HCEC 1CT (cell line): Measurements from ENCODE around the gene PLAC8L1.

Experiments used
- DNase-seq: peaks from one replicate; pipeline ENCODE4 v3.0.0-alpha.2; 2017

Gene PLAC8L1

GRCh38 chr5:146078566-146078965 is 26.8 kb downstream of the PLAC8L1 start:
- no peak for DNase-seq

- DNase-seq, result no peak
These were observed 28.9 kb downstream of the PLAC8L1 start for GRCh38 chr5:146076455-146076854.

GRCh38 chr5:146076028-146076427 is 29.3 kb downstream of the PLAC8L1 start:
- no peak for DNase-seq

GRCh38 chr5:146073239-146073900 is 32.0 kb downstream of the PLAC8L1 start:
- DNase-seq, result no peak

- DNase-seq, result no peak
These were observed 32.8 kb downstream of the PLAC8L1 start for GRCh38 chr5:146072595-146072994.

GRCh38 chr5:146071171-146071570 is 34.2 kb downstream of the PLAC8L1 start:
- DNase-seq, result no peak

- DNase-seq, result no peak
These were observed 34.6 kb downstream of the PLAC8L1 start for GRCh38 chr5:146070746-146071145.

- DNase-seq, result no peak
These were observed 35.6 kb downstream of the PLAC8L1 start for GRCh38 chr5:146069780-146070099.

GRCh38 chr5:146068977-146069779 is 36.2 kb downstream of the PLAC8L1 start:
- no peak for DNase-seq

GRCh38 chr5:146068206-146068605 is 37.2 kb downstream of the PLAC8L1 start:
- no peak for DNase-seq

- no peak for DNase-seq
These were observed 38.4 kb downstream of the PLAC8L1 start for GRCh38 chr5:146066968-146067367.

GRCh38 chr5:146060221-146060585 is 45.2 kb downstream of the PLAC8L1 start:
- DNase-seq, result no peak

- DNase-seq, result no peak
These were observed 45.7 kb downstream of the PLAC8L1 start for GRCh38 chr5:146059460-146060220.

- no peak for DNase-seq
These were observed 49.9 kb downstream of the PLAC8L1 start for GRCh38 chr5:146055432-146055831.

GRCh38 chr5:146052780-146053179 is 52.6 kb downstream of the PLAC8L1 start:
- no peak for DNase-seq

GRCh38 chr5:146051678-146052077 is 53.7 kb downstream of the PLAC8L1 start:
- peak; percentile 49 for DNase-seq

- no peak for DNase-seq
These were observed 55.3 kb downstream of the PLAC8L1 start for GRCh38 chr5:146050086-146050485.

- no peak for DNase-seq
These were observed 55.7 kb downstream of the PLAC8L1 start for GRCh38 chr5:146049704-146050026.

GRCh38 chr5:146048994-146049703 is 56.2 kb downstream of the PLAC8L1 start:
- peak; percentile 72 for DNase-seq

GRCh38 chr5:146047396-146047795 is 58.0 kb downstream of the PLAC8L1 start:
- DNase-seq, result no peak

GRCh38 chr5:146043722-146044121 is 61.7 kb downstream of the PLAC8L1 start:
- DNase-seq, result no peak

GRCh38 chr5:146042628-146043279 is 62.6 kb downstream of the PLAC8L1 start:
- peak; percentile 66 for DNase-seq
